Measurements from ENCODE around the gene CCT8L2. TPM values are rescaled to one million over a fixed set of nuclear protein-coding genes. Genes with fewer than 3 reads are reported as not detected.
"Not testable (repeated sequence)": the region's sequence is repeated elsewhere in the genome, so short reads cannot be mapped to it uniquely, and the experiment has no call there.

The CCT8L2 gene
- total and polyA plus RNA-seq, 8 donors = not detected

DNA sequence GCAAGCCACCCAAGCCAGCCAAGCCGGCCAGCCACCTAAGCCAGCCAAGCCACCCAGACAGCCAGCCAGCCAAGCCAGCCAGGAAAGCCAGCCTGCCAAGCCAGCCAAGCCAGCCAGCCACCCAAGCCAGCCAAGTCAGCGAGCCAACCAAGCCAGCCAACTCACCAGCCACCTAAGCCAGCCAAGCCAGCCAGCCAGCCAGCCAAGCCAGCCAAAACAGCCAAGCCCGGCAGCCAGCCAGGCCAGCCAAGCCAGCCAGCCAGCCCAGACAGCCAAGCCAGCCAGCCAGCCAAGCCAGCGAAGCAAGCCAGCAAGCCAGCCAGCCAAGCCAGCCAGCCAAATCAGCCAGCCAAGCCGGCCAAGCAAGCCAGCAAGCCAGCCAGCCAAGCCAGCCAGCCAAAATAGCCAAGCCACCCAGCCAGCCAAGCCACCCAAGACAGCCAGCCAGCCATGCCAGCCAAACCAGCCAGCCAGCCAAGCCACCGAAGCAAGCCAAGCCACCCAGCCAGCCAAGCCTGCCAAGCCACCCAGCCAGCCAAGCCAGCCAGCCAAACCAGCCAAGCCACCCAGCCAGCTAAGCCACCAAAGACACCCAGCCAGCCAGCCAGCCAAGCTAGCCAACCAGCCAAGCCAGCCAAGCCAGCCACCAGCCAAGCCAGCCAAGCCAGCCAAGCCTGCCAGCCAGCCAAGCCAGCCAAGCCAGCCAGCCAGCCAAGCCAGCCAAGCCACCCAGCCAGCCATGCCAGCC lies 27.6 kb downstream of the CCT8L2 start:
- H3K27ac ChIP-seq; FAIRE-seq; H3K36me3 ChIP-seq; H3K9me3 ChIP-seq; intact Hi-C loops (cut with DNase I); H3K4me3 ChIP-seq; H3K4me1 ChIP-seq; ATAC-seq; H3K27me3 ChIP-seq: not testable (repeated sequence)
- DNase-seq = peak in 2 of 6 donors; percentile 13 to 70
- 63 to 65% methylated on average over 6 of the region's 6 CpGs for WGBS, 2 donors

DNA sequence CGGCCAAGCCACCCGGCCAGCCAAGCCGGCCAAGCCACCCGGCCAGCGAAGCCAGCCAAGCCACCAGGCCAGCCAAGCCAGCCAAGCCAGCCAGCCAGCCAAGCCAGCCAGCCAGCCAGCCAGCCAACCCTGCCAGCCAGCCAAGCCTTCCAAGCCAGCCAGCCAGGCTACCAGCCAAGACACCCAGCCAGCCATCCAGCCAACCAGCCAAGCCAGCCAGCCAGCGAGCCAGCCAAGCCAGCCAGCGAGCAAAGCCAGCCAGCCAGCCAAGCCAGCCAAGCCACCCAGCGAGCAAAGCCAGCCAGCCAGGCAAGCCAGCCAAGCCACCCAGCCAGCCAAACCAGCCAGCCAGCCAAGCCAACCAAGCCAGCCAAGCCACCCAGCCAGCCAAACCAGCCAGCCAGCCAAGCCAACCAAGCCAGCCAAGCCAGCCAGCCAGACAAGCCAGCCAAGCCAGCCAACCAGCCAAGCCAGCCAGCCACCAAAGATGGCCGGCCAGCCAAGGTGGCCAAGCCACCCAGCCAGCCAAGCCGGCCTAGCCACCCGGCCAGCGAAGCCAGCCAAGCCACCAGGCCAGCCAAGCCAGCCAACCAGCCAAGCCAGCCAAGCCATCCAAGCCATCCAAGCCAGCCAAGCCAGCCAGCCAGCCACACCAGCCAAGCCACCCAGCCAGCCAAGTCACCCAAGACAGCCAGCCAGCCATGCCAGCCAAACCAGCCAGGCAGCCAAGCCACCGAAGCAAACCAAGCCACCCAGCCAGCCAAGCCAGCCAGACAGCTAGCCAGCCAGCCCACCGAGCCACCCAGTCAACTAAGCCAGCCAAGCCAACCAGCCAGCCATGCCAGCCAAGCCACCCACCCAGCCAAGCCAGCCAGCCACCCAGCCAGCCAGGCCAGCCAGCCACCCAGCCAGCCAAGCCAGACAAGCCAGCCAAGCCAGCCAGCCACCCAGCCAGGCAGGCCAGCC lies 28.8 kb downstream of the CCT8L2 start:
- Histone ChIP-seq H3K4me3 (no peak overlapping the region), H3K27ac (no peak overlapping the region), H3K4me1 (no peaks in the 10 kb centered on the region), H3K36me3 (no peaks in the 10 kb centered on the region), H3K9me3 (no peaks in the 10 kb centered on the region), H3K27me3 (no peaks in the 10 kb centered on the region)
- TF ChIP-seq, protein P1, sequence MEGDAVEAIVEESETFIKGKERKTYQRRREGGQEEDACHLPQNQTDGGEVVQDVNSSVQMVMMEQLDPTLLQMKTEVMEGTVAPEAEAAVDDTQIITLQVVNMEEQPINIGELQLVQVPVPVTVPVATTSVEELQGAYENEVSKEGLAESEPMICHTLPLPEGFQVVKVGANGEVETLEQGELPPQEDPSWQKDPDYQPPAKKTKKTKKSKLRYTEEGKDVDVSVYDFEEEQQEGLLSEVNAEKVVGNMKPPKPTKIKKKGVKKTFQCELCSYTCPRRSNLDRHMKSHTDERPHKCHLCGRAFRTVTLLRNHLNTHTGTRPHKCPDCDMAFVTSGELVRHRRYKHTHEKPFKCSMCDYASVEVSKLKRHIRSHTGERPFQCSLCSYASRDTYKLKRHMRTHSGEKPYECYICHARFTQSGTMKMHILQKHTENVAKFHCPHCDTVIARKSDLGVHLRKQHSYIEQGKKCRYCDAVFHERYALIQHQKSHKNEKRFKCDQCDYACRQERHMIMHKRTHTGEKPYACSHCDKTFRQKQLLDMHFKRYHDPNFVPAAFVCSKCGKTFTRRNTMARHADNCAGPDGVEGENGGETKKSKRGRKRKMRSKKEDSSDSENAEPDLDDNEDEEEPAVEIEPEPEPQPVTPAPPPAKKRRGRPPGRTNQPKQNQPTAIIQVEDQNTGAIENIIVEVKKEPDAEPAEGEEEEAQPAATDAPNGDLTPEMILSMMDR (IDR thresholded peaks at IDR 0.05) = no peak
- FAIRE-seq = no peak
- 68 to 78% methylated on average over 14 of the region's 14 CpGs for WGBS, 2 donors
- peak in 3 of 6 donors; percentile 20 to 75 (median 55) for DNase-seq
- intact Hi-C loops (cut with DNase I) = no loop called here
- no peak for ATAC-seq

DNA sequence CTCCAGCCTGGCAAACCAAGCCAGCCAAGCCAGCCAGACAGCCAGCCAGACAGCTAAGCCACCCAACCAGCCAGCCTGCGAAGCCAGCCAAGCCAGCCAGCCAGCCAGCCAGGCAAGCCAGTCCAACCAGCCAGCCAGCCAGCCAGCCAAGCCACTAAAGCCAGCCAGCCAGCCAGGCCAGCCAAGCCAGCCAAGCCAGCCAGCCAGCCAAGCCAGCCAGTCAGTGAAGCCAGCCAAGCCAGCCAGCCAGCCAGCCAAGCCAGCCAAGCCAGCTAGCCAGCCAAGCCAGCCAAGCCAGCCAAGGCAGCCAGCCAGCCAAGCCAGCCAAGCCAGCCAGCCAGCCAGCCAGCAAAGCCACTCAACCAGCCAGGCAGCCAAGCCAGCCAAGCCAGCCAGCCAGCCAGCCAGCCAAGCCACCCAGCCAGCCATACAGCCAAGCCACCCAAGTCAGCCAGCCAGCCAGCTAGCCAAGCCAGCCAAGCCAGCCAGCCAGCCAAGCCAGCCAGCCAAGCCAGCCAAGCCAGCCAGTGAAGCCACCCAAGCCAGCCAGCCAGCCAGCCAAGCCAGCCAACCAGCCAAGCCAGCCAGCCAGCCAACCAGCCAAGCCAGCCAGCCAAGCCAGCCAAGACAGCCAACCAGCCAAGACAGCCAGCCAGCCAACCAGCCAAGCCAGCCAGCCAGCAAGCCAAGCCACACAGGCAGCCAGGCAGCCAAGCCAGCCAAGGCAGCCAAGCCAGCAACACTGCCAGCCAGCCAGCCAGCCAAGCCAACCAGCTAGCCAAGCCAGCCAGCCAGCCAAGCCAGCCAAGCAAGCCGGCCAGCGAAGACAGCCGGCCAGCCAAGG lies 29.7 kb downstream of the CCT8L2 start:
- 90 to 95% methylated on average over 4 of the region's 4 CpGs for WGBS, 2 donors

DNA sequence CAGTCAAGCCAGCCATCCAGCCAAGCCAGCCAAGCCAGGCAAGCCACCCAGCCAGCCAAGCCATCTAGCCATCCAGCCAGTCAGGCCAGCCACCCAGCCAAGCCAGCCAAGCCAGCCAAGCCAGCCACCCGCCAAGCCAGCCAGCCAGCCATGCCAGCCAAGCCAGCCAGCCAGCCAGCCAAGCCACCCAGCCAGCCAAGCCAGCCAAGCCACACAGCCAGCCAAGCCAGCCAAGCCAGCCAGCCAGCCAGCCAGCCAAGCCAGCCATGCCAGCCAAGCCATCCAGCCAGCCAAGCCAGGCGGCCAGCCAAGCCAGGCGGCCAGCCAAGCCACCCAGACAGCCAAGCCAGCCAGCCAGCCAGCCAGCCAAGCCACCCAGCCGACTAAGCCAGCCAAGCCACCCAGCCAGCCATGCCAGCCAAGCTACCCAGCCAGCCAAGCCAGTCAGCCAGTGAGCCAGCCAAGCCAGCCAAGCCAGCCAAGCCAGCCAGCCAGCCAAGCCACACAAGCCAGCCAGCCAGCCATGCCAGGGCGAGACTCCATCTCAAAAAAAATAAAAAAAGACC lies 31.4 kb downstream of the CCT8L2 start:
- H3K36me3 ChIP-seq; H3K4me3 ChIP-seq; H3K9me3 ChIP-seq; ATAC-seq; H3K4me1 ChIP-seq; intact Hi-C loops (cut with DNase I); H3K27me3 ChIP-seq; FAIRE-seq; H3K27ac ChIP-seq: not testable (repeated sequence)
- WGBS, 2 donors = 59 to 60% methylated on average over 5 of the region's 5 CpGs
- peak in 2 of 6 donors; percentile 15 to 67 for DNase-seq

More for the DNA sequence above, 29.7 kb downstream of the CCT8L2 start:
- intact Hi-C loops (cut with DNase I) = no loop called here
- ATAC-seq (no peak), FAIRE-seq (no peak), DNase-seq (peak in 2 of 6 donors; percentile 12 to 83)
- no peaks in the 10 kb centered on the region for H3K9me3 ChIP-seq
- TF ChIP-seq, protein P1 (IDR thresholded peaks at IDR 0.05) = no peak
- H3K27me3 ChIP-seq = no peaks in the 10 kb centered on the region
- no peak overlapping the region for H3K27ac ChIP-seq
- no peaks in the 10 kb centered on the region for H3K36me3 ChIP-seq
- H3K4me3 ChIP-seq = no peak overlapping the region
- H3K4me1 ChIP-seq = no peaks in the 10 kb centered on the region

DNA sequence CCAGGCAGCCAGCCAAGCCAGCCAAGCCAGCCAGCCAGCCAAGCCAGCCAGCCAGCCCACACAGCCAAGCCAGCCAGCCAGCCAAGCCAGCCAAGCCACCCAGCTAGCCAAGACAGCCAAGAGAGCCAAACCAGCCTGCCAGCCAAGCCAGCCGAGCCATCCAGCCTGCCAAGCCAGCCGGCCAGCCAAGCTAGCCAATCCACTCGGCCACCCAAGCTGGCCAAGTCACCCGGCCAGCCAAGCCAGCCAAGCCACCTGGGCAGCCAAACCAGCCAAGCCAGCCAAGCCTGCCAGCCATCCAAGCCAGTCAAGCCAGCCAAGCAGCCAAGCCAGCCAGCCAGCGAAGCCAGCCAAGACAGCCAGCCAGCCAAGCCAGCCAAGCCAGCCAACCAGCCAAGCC lies 32.0 kb downstream of the CCT8L2 start:
- FAIRE-seq; H3K36me3 ChIP-seq; H3K4me1 ChIP-seq; H3K27ac ChIP-seq; H3K27me3 ChIP-seq; intact Hi-C loops (cut with DNase I); H3K4me3 ChIP-seq; H3K9me3 ChIP-seq; ATAC-seq: not testable (repeated sequence)
- DNase-seq = peak in 1 of 6 donors; percentile 69
- 62 to 70% methylated on average over 5 of the region's 5 CpGs for WGBS, 2 donors

DNA sequence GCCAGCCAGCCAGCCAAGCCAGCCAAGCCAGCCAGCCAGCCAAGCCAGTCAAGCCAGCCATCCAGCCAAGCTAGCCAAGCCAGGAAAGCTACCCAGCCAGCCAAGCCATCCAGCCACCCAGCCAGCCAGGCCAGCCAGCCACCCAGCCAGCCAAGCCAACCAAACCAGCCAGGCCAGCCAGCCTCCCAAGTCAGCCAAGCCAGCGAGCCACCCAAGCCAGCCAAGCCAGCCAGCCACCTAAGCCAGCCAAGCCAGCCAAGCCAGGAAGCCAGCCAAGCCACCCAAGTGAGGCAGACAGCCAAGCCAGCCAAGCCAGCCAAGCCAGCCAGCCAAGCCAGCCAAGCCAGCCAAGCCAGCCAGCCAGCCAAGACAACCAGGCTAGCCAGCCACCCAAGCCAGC lies 32.6 kb downstream of the CCT8L2 start:
- H3K4me1 ChIP-seq; intact Hi-C loops (cut with DNase I); H3K4me3 ChIP-seq; FAIRE-seq; H3K27ac ChIP-seq; H3K36me3 ChIP-seq; ATAC-seq; H3K9me3 ChIP-seq; H3K27me3 ChIP-seq: not testable (repeated sequence)
- 49 to 75% methylated on average over 1 of the region's 1 CpG for WGBS, 2 donors
- peak in 1 of 6 donors; percentile 11 for DNase-seq
